Peyer's patch (tissue), 4 donors: ENCODE results near the gene POLE2. TPM values are rescaled to one million over a fixed set of nuclear protein-coding genes. Genes with fewer than 3 reads are reported as not detected.

Source experiments
- DNase-seq, 3 donors: peaks; one replicate each; pipeline ENCODE4 v3.0.0-alpha.2; 2017 to 2019
- H3K27ac ChIP-seq, 4 donors: fragments of 200-600 bp; sonication (generic); one replicate each; pipeline ENCODE4 v1.5.1; 2016 to 2019
- H3K27me3 ChIP-seq, 2 donors: fragments of 200-600 bp; sonication (generic); one replicate each; pipeline ENCODE4 v1.5.1; 2019
- H3K36me3 ChIP-seq, 3 donors: fragments of 200-600 bp; sonication (generic); one replicate each; pipeline ENCODE4 v1.5.1; 2016 to 2019
- H3K4me1 ChIP-seq, 4 donors: fragments of 200-600 bp; sonication (generic); one replicate each; pipeline ENCODE4 v1.5.1; 2016 to 2019
- H3K4me3 ChIP-seq, 4 donors: fragments of 200-600 bp; sonication (generic); 1 replicate in 3 of 4; 2 replicates in 1 of 4; pipeline ENCODE4 v1.5.1; 2016 to 2019; ENCODE audit warnings: mild to moderate bottlenecking in 1 of 4
- H3K9me3 ChIP-seq, 4 donors: fragments of 200-600 bp; sonication (generic); one replicate each; pipeline ENCODE4 v1.5.1; 2016 to 2019; ENCODE audit warnings: mild to moderate bottlenecking in 1 of 4
- CTCF ChIP-seq, 6 experiments: fragments of 450-650 bp in 4 of 6; fragments of 200-600 bp in 2 of 6; sonication (generic) in 1 of 6; IDR thresholded peaks; one replicate each; pipeline ENCODE4 v1.5.1; 2017 to 2019; ENCODE audit warnings: antibody characterized with exemption in 6 of 6, mild to moderate bottlenecking in 3 of 6, moderate library complexity in 1 of 6
- POLR2A ChIP-seq, 2 donors: fragments of 450-650 bp; IDR thresholded peaks; one replicate each; pipeline ENCODE4 v1.5.1; 2017; ENCODE audit warnings: antibody characterized with exemption in 2 of 2, mild to moderate bottlenecking in 2 of 2, moderate library complexity in 2 of 2
- total RNA-seq, 4 donors: library from RNA; depleted of rRNA; stranded (reverse); fragments of >200 nt; gene quantifications; one replicate each; pipeline ENCODE4 v1.1.0, GENCODE V29; 2016

POLE2 gene
- total RNA-seq, 4 donors from 2014 or later: 2.5 to 10.7 (median 6.0) TPM

- Histone ChIP-seq H3K9me3 (no peaks in the 10 kb centered on the region), H3K27ac (peak within 1 kb of the TSS; percentile 92 to 99 (median 97)), H3K27me3 (no peaks in the 10 kb centered on the region), H3K4me1 (peaks cover 0 to 24% (median 13%) of the 10 kb centered on the region in 4 donors), H3K36me3 (no peaks in the 10 kb centered on the region), H3K4me3 (peak within 1 kb of the TSS; percentile 82 to 96 (median 86))
- DNase-seq: peak; percentile 60 to 89 (median 84)
- TF ChIP-seq CTCF (IDR thresholded peaks at IDR 0.05) (no peak), POLR2A (IDR thresholded peaks at IDR 0.05) (no peak)
Observed at GRCh38 chr14:49634547-49635334, 53.3 kb downstream of the POLE2 start, which contains the start of gene DNAAF2. Gene DNAAF2, minus strand, starts transcription at chr14:49635244. Its CDS starts 95 bp downstream, at chr14:49635149.

- Histone ChIP-seq H3K27me3 (no peaks in the 10 kb centered on the region), H3K4me3 (peak overlapping the region; percentile 82 to 96 (median 86)), H3K36me3 (no peaks in the 10 kb centered on the region), H3K27ac (peak overlapping the region; percentile 92 to 99 (median 97)), H3K4me1 (peaks cover 0 to 24% (median 13%) of the 10 kb centered on the region in 4 donors), H3K9me3 (no peaks in the 10 kb centered on the region)
- peak; percentile 63 to 93 (median 80) for TF ChIP-seq CTCF (IDR thresholded peaks at IDR 0.05)
- TF ChIP-seq POLR2A (IDR thresholded peaks at IDR 0.05): peak; percentile 80 to 84
- DNase-seq: peak; percentile 94 to 97 (median 94)
Observed at GRCh38 chr14:49633640-49634546, 54.1 kb downstream of the POLE2 start.

- Histone ChIP-seq H3K27ac (peak overlapping the region in 3 of 4 donors; percentile 8 to 43 (median 36)), H3K4me1 (peaks cover 0 to 41% (median 14%) of the 10 kb centered on the region in 4 donors), H3K4me3 (peak overlapping the region in 2 of 4 donors; percentile 13 to 93), H3K9me3 (no peaks in the 10 kb centered on the region), H3K27me3 (no peaks in the 10 kb centered on the region), H3K36me3 (peaks cover 0 to 10% (median 0%) of the 10 kb centered on the region in 3 donors)
- TF ChIP-seq POLR2A (IDR thresholded peaks at IDR 0.05) (no peak), CTCF (IDR thresholded peaks at IDR 0.05) (no peak)
- no peak for DNase-seq
Observed at GRCh38 chr14:49623941-49624839, 63.8 kb downstream of the POLE2 start.

GRCh38 chr14:49623387-49623786 lies 64.6 kb downstream of the POLE2 start:
- Histone ChIP-seq H3K9me3 (no peaks in the 10 kb centered on the region), H3K27me3 (no peaks in the 10 kb centered on the region), H3K36me3 (peaks cover 0 to 10% (median 0%) of the 10 kb centered on the region in 3 donors), H3K4me1 (peaks cover 0 to 48% (median 14%) of the 10 kb centered on the region in 4 donors), H3K4me3 (peak overlapping the region in 2 of 4 donors; percentile 13 to 93), H3K27ac (peak overlapping the region in 2 of 4 donors; percentile 8 to 43)
- DNase-seq: no peak
- no peak for TF ChIP-seq POLR2A (IDR thresholded peaks at IDR 0.05)
- TF ChIP-seq CTCF (IDR thresholded peaks at IDR 0.05): no peak
